Gastrocnemius medialis (tissue), 4 donors: Measurements from ENCODE around the gene EDEM3. TPM values are rescaled to one million over a fixed set of nuclear protein-coding genes. Genes with fewer than 3 reads are reported as not detected.

Experiments used
- ATAC-seq, 2 donors: fragments of 150-250 bp; one replicate each; pipeline ENCODE4 v1.9.1; 2016
- DNase-seq, 2 donors: peaks; one replicate each; pipeline ENCODE4 v3.0.0-alpha.2; 2019
- H3K27ac ChIP-seq, 4 donors: fragments of 200-600 bp; sonication (generic); 1 replicate in 1 of 4; 2 replicates in 3 of 4; pipeline ENCODE4 v1.5.1; 2016 to 2018; ENCODE audit warnings: mild to moderate bottlenecking in 2 of 4, moderate library complexity in 1 of 4
- H3K27me3 ChIP-seq, 3 donors: fragments of 200-600 bp; sonication (generic) in 2 of 3; 1 replicate in 1 of 3; 2 replicates in 2 of 3; pipeline versions ENCODE4 v1.5.1 to v1.6.0; 2016 to 2019; ENCODE audit warnings: mild to moderate bottlenecking in 1 of 3, moderate library complexity in 1 of 3
- H3K36me3 ChIP-seq, 2 donors: fragments of 200-600 bp; sonication (generic) in 1 of 2; one replicate each; pipeline ENCODE4 v1.5.1; 2017 to 2018
- H3K4me1 ChIP-seq, 2 donors: fragments of 200-600 bp; sonication (generic) in 1 of 2; one replicate each; pipeline ENCODE4 v1.5.1; 2016 to 2017; ENCODE audit warnings: mild to moderate bottlenecking in 2 of 2
- H3K4me3 ChIP-seq, 4 donors: fragments of 200-600 bp; sonication (generic) in 3 of 4; 1 replicate in 1 of 4; 2 replicates in 3 of 4; pipeline ENCODE4 v1.5.1; 2016 to 2019; ENCODE audit warnings: mild to moderate bottlenecking in 2 of 4
- H3K9me3 ChIP-seq, 3 donors: fragments of 200-600 bp; sonication (generic) in 2 of 3; 1 replicate in 1 of 3; 2 replicates in 2 of 3; pipeline ENCODE4 v1.5.1; 2016 to 2019
- CTCF ChIP-seq, 5 experiments: fragments of 450-650 bp in 3 of 5; fragments of 200-600 bp in 2 of 5; sonication (generic) in 2 of 5; IDR thresholded peaks in 4 of 5; conservative IDR thresholded peaks in 1 of 5; 1 replicate in 4 of 5; 2 replicates in 1 of 5; pipeline ENCODE4 v1.5.1; 2016 to 2019; ENCODE audit warnings: antibody characterized with exemption in 5 of 5, mild to moderate bottlenecking in 3 of 5, moderate library complexity in 3 of 5
- POLR2A ChIP-seq, 2 donors: fragments of 450-650 bp; IDR thresholded peaks; one replicate each; pipeline ENCODE4 v1.6.1; 2017; ENCODE audit warnings: antibody characterized with exemption in 2 of 2, mild to moderate bottlenecking in 2 of 2, moderate library complexity in 2 of 2
- in situ Hi-C, 4 donors: fragments of 200-750 bp; cut with MboI; loops; one replicate each; pipeline versions ENCODE4 v1.15.0 to v1.8.0; 2017; ENCODE audit warnings: low sequenced_read_pairs in 4 of 4
- intact Hi-C: fragments of 100-400 bp; cut with DNase I; formaldehyde crosslinking; loops from one replicate; pipeline ENCODE4 v1.15.1; 2023; ENCODE audit warnings: low total_unique reads
- total RNA-seq, 4 donors: library from RNA; depleted of rRNA; stranded (reverse); fragments of >200 nt; gene quantifications; one replicate each; pipeline versions ENCODE4 v1.1.0 to v1.2.3, GENCODE V29; 2016

Gene EDEM3
- total RNA-seq, 4 donors from 2014 or later, result 18.1 to 51.1 (median 31.9) TPM

DNA sequence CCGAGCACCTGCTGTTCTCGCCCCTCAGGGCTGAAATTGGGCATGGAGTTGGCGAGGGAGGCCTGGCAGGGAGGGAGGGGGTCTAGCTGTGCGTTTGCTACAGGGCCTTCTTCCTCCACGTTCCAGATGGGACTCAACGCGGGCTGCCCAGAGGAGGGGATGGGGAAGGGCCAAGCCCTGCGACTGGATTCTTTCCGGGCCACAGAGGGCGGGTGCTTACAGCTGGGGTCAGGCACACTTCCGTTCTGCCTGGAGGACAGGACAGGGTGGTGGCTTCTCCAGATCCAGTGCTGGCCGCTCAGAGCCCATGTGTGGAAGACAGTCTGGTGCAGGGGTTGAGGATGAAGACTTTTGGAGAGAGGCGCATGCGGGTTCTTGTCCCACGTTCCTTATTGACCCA, 90.0 kb downstream of the EDEM3 start:
- no peaks in the 10 kb centered on the region for H3K27me3 ChIP-seq
- H3K36me3 ChIP-seq, result no peaks in the 10 kb centered on the region
- H3K4me3 ChIP-seq, result peak overlapping the region; percentile 42 to 59 (median 54)
- intact Hi-C loops, result loop anchor here (1.0 to 5.0 kb wide), 5 partner anchors 40 to 422 kb away; no protein-coding TSS in a partner anchor
- DNase-seq (peak in 1 of 2 donors; percentile 32), ATAC-seq (peak; percentile 26 to 33)
- TF ChIP-seq CTCF (IDR thresholded peaks at IDR 0.05 in 4 of 5, conservative IDR thresholded peaks at IDR 0.05 in 1 of 5) (no peak), POLR2A (IDR thresholded peaks at IDR 0.05) (no peak)
- H3K27ac ChIP-seq, result peak overlapping the region; percentile 65 to 85 (median 81)
- in situ Hi-C loops, result loop anchor here (5.0 to 25.0 kb wide), 10 partner anchors 90 to 422 kb away; partner anchors contain the start of gene C1orf21 (in 3 of the 4)
- peaks cover 20 to 27% of the 10 kb centered on the region in 2 donors for H3K4me1 ChIP-seq
- H3K9me3 ChIP-seq, result no peaks in the 10 kb centered on the region

DNA sequence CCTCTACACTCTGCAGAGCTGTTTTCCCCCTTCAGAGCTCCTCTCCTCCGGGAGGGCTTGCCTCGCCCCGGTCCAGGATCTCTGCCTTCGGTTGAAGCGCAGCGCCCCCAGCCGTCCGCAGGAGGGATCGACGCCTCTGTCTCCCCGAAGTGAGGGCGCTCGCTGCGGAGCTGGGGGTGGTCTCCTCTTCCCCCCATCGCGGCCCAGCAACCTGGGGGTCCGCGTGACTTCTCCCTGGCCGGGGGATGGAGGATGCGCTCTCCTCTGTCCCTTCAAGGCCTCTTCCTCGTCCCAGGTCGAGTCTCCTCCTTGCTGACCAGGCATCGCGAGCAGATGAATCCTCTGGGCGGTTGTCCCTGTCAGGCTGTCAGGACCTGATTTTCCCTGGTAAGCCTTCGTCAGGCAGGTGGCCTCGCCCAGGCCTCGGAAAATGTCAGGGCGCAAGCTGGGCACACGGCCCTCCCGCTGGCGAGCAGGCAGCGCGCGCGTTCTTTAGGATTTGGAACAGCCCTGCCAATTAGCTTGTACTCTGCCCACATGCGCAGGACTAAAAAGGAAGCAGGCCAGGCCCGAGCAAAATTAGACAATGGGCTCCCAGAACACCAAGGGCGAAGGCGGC, 90.5 kb downstream of the EDEM3 start:
- intact Hi-C loops (loop anchor here (1.0 to 5.0 kb wide), 5 partner anchors 39 to 422 kb away; no protein-coding TSS in a partner anchor), in situ Hi-C loops (loop anchor here (5.0 to 25.0 kb wide), 9 partner anchors 89 to 419 kb away; partner anchors contain the start of gene C1orf21 (in 3 of the 4))
- no peaks in the 10 kb centered on the region for H3K27me3 ChIP-seq
- no peaks in the 10 kb centered on the region for H3K36me3 ChIP-seq
- TF ChIP-seq POLR2A (IDR thresholded peaks at IDR 0.05), result no peak
- peak; percentile 96 to 97 (median 96) for TF ChIP-seq CTCF (IDR thresholded peaks at IDR 0.05 in 4 of 5, conservative IDR thresholded peaks at IDR 0.05 in 1 of 5)
- peak overlapping the region; percentile 65 to 85 (median 81) for H3K27ac ChIP-seq
- no peaks in the 10 kb centered on the region for H3K9me3 ChIP-seq
- H3K4me3 ChIP-seq, result peak overlapping the region; percentile 42 to 59 (median 54)
- DNase-seq (peak; percentile 69 to 76), ATAC-seq (peak; percentile 77 to 86)
- H3K4me1 ChIP-seq, result peaks cover 20 to 27% of the 10 kb centered on the region in 2 donors

DNA sequence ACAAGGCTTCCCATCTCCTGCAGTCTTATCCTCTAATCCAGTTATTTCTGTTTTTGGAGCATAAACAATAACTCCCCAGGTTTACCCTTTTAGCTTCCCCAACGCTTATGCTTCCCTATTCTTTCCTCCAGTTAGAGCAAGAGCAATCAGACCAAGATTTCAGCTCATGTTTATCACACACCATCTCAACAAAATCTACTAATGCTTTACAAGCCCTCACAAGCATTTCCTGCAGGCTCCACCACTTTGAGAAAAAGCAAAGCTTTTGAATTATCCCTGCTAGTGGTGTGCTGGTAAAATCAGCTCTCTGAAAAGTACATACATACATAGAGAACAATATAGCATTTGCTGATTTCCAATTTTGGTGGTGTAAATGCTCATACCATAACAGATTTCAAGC, 92.9 kb downstream of the EDEM3 start:
- ATAC-seq, result no peak
- in situ Hi-C loops, result loop anchor here (5.0 to 25.0 kb wide), 9 partner anchors 87 to 417 kb away; partner anchors contain the start of gene C1orf21 (in 3 of the 4)

GRCh38 chr1:184660462-184661191, 94.0 kb downstream of the EDEM3 start:
- ATAC-seq (no peak), DNase-seq (no peak)
- H3K36me3 ChIP-seq, result no peaks in the 10 kb centered on the region
- H3K4me1 ChIP-seq, result peaks cover 22 to 24% of the 10 kb centered on the region in 2 donors
- H3K27me3 ChIP-seq, result no peaks in the 10 kb centered on the region
- in situ Hi-C loops (loop anchor here (5.0 to 25.0 kb wide), 9 partner anchors 86 to 416 kb away; partner anchors contain the start of gene C1orf21 (in 3 of the 4)), intact Hi-C loops (loop anchor here (5.0 kb wide), 2 partner anchors 83 to 98 kb away; no protein-coding TSS in a partner anchor)
- no peak for TF ChIP-seq CTCF (IDR thresholded peaks at IDR 0.05 in 4 of 5, conservative IDR thresholded peaks at IDR 0.05 in 1 of 5)
- TF ChIP-seq POLR2A (IDR thresholded peaks at IDR 0.05), result no peak
- H3K9me3 ChIP-seq, result no peaks in the 10 kb centered on the region
- no peak overlapping the region for H3K4me3 ChIP-seq
- peak overlapping the region in 1 of 4 donors; percentile 13 for H3K27ac ChIP-seq

More for the DNA sequence above, 92.9 kb downstream of the EDEM3 start:
- Histone ChIP-seq H3K27me3 (no peaks in the 10 kb centered on the region), H3K27ac (no peak overlapping the region), H3K36me3 (no peaks in the 10 kb centered on the region), H3K9me3 (no peaks in the 10 kb centered on the region), H3K4me1 (peaks cover 24 to 30% of the 10 kb centered on the region in 2 donors), H3K4me3 (no peak overlapping the region)
- DNase-seq, result no peak
- intact Hi-C loops, result loop anchor here (5.0 kb wide), 2 partner anchors 84 to 100 kb away; no protein-coding TSS in a partner anchor
- TF ChIP-seq CTCF (IDR thresholded peaks at IDR 0.05 in 4 of 5, conservative IDR thresholded peaks at IDR 0.05 in 1 of 5) (no peak), POLR2A (IDR thresholded peaks at IDR 0.05) (no peak)
